Measurements from ENCODE around the gene PLEKHN1.

Gene PLEKHN1

GRCh38 chr1:920010-920409 is 46.3 kb upstream of the PLEKHN1 start:
- TF ChIP-seq ZFP69B (tag by site-specific recombination; IDR thresholded peaks at IDR 0.05), result peak; percentile 52; the same call in 1 of the 2 replicates
- no peak for TF ChIP-seq KLF7 (tag by site-specific recombination; IDR thresholded peaks at IDR 0.05; ENCODE audit: borderline replicate concordance)
- TF ChIP-seq KLF17 (tag by site-specific recombination; IDR thresholded peaks at IDR 0.05), result 0 out of 2 replicates have a peak, but pooled peaks have one; percentile 8
- TF ChIP-seq GLIS2 (tag by site-specific recombination; IDR thresholded peaks at IDR 0.05), result no peak
- no peak for TF ChIP-seq ZSCAN23 (tag by site-specific recombination; IDR thresholded peaks at IDR 0.05)
- TF ChIP-seq, protein P1, sequence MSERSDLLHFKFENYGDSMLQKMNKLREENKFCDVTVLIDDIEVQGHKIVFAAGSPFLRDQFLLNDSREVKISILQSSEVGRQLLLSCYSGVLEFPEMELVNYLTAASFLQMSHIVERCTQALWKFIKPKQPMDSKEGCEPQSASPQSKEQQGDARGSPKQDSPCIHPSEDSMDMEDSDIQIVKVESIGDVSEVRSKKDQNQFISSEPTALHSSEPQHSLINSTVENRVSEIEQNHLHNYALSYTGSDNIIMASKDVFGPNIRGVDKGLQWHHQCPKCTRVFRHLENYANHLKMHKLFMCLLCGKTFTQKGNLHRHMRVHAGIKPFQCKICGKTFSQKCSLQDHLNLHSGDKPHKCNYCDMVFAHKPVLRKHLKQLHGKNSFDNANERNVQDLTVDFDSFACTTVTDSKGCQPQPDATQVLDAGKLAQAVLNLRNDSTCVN (tag by site-specific recombination; optimal IDR thresholded peaks at IDR 0.05), result no peak
- peak overlapping the region; percentile 63; the same call in 1 of the 2 replicates for H3K27ac ChIP-seq (ENCODE audit: extremely low read depth, low read depth, low read length)
- H3K36me3 ChIP-seq (ENCODE audit: control insufficient read depth in 2 of 2, insufficient read depth in 1 of 2, low read length in 2 of 2), result peaks cover 0 to 22% of the 10 kb centered on the region in 2 experiments; a peak in 1 of 3 replicates
- H3K4me1 ChIP-seq (ENCODE audit: control insufficient read depth, insufficient read depth, low read length), result peaks cover 32% of the 10 kb centered on the region
- ChIA-PET CTCF (interaction anchor here (1.0 to 2.4 kb wide), 3 partner anchors 9 to 26 kb away, joined by 3 to 17 read pairs (median 3); no protein-coding TSS in a partner anchor), POLR2A (interaction anchor here (1.0 to 5.2 kb wide), 5 partner anchors 8 to 29 kb away, joined by 5 to 106 read pairs (median 14); no protein-coding TSS in a partner anchor)
- H3K9me3 ChIP-seq (ENCODE audit: control insufficient read depth, insufficient read depth, low read depth, low read length), result no peaks in the 10 kb centered on the region
- H3K4me3 ChIP-seq (ENCODE audit: low read depth, low read length), result no peak overlapping the region

DNA sequence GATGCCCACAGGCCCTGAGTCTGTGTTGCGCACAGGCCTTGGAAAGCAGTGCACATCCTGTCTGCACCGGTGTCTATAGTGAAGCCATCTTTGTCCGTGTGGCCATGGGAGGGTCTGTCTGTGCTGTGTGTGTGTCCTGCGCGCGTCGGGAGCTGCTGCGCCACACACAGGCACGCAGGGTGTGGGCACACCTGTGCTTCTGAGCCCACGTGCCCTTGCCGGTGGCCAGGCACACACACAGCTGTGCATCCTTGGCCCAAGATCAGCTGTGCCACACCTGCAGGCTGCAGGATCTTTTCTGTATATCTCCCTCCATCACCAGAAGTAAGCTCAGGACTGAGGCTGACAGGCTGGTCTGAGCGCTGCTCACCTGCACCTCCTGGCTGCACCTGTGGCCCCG is 45.8 kb upstream of the PLEKHN1 start:
- ChIA-PET POLR2A (interaction anchor here (1.0 to 5.2 kb wide), 5 partner anchors 9 to 29 kb away, joined by 5 to 106 read pairs (median 14); no protein-coding TSS in a partner anchor), CTCF (interaction anchor here (0.9 to 2.4 kb wide), 5 partner anchors 8 to 55 kb away, joined by 3 to 17 read pairs (median 4); no protein-coding TSS in a partner anchor)
- no peak overlapping the region for H3K4me3 ChIP-seq (ENCODE audit: low read depth, low read length)
- H3K36me3 ChIP-seq (ENCODE audit: control insufficient read depth in 2 of 2, insufficient read depth in 1 of 2, low read length in 2 of 2), result peaks cover 0 to 22% of the 10 kb centered on the region in 2 experiments; a peak in 1 of 3 replicates
- peak; percentile 45; the same call in 1 of the 2 replicates for TF ChIP-seq ZNF600 (tag by site-specific recombination; IDR thresholded peaks at IDR 0.05)
- TF ChIP-seq YY1 (tag by site-specific recombination; IDR thresholded peaks at IDR 0.05), result peak; percentile 16; the same call in 1 of the 2 replicates
- TF ChIP-seq ZNF555 (tag by site-specific recombination; conservative IDR thresholded peaks at IDR 0.05), result no peak
- no peak for TF ChIP-seq BCL11A (tag by site-specific recombination; IDR thresholded peaks at IDR 0.05; ENCODE audit: low read depth)
- TF ChIP-seq ZNF2 (tag by site-specific recombination; IDR thresholded peaks at IDR 0.05), result 0 out of 2 replicates have a peak, but pooled peaks have one; percentile 43
- no peak for TF ChIP-seq ZFP3 (tag by site-specific recombination; IDR thresholded peaks at IDR 0.05; ENCODE audit: low read depth)
- TF ChIP-seq ZBTB8A (tag by site-specific recombination; IDR thresholded peaks at IDR 0.05), result no peak
- no peak for TF ChIP-seq IKZF3 (tag by site-specific recombination; IDR thresholded peaks at IDR 0.05)
- 0 out of 2 replicates have a peak, but pooled peaks have one; percentile 68 for TF ChIP-seq PRDM2 (tag by site-specific recombination; IDR thresholded peaks at IDR 0.05; ENCODE audit: borderline replicate concordance)
- peak overlapping the region; percentile 63 for H3K27ac ChIP-seq (ENCODE audit: extremely low read depth, low read depth, low read length)
- no peaks in the 10 kb centered on the region for H3K9me3 ChIP-seq (ENCODE audit: control insufficient read depth, insufficient read depth, low read depth, low read length)
- H3K4me1 ChIP-seq (ENCODE audit: control insufficient read depth, insufficient read depth, low read length), result peaks cover 32% of the 10 kb centered on the region

Data from HEK293 (cell line).